ENCODE data around the gene CAMTA1.

Gene CAMTA1

GRCh38 chr1:7013833-7014639, 228.8 kb downstream of the CAMTA1 start:
- no peak for DNase-seq

DNA sequence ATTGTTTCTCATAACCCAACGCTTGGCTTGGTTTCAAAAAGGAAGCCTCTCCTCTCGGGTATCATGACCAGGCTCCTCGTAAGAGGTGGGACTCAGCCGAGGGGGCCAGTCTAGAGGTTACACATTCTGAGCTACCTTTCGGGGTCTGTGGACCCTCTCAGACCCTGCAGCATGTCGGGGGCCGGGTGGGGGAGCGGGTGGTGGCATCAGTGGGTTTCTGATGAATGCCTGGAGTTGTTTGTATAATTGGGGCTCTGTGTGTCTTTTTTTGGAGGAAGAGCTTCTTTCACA, 229.3 kb downstream of the CAMTA1 start:
- no peak for DNase-seq

DNA sequence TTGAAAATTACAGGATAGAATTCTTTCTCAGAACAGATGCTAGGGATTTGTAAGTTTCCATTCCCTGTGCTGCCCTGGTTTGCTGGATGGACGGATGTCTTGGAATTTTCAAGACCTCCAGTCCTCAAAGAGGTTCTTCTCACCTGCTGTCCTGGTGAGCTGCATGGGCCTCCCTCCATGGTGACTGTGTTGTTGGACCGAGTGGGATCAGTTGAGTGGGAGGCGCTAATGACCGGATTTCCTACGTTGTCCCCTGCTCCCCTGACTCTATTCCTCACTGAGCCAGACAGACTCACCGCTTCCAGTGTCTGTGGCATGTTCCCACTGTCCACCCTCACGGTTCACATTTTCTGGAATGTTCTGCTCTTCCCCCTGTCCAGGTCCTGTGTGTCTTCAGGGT, 229.8 kb downstream of the CAMTA1 start:
- no peak for DNase-seq

- DNase-seq = no peak
Observed at GRCh38 chr1:7018351-7018750, 233.1 kb downstream of the CAMTA1 start.

GRCh38 chr1:7018826-7019225, 233.6 kb downstream of the CAMTA1 start:
- no peak for DNase-seq

DNA sequence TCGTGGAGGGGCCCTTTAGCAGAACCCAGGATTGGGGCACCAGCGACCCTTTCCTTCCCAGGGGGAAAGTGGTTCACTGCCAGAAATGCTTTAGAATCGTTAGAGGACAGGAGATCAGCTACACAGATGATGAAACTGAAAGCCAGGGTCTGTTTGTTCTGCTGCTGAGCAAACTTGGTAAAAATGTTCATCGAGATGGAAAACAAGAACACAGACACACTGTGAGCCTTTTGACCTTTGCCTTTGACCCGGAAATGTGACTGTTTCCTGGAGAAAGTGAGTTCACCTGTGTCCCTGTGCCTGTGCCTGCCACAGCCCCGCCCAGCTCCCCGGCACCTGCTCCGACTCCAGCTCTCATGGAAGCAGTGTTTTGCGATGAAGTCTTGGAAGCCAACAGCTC, 234.3 kb downstream of the CAMTA1 start:
- DNase-seq = no peak

- no peak for DNase-seq
Observed at GRCh38 chr1:7022058-7022457, 236.8 kb downstream of the CAMTA1 start.

DNA sequence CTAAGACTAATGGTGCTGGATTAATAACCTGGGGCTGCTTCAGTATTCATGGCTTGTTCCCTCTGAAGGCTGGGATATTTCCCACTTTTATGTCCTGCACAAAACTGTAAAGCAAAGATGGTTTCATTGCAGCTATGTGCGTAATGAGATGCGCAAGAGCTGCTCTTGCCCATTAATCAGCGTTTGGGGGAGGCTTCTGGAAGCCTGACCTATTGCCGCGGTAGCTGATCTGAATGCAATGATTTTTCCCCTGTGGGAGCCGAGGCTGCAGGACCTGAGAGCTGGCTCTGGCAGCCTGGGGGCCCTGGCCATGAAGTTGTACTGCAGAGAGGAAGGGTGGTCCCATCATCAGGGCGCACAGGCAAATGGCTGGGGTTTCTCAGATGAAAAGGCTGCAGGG, 239.8 kb downstream of the CAMTA1 start:
- no peak for DNase-seq

GRCh38 chr1:7026169-7026568, 240.9 kb downstream of the CAMTA1 start:
- no peak for DNase-seq

- no peak for DNase-seq
Observed at GRCh38 chr1:7032992-7033391, 247.7 kb downstream of the CAMTA1 start.

GRCh38 chr1:7036386-7036785, 251.1 kb downstream of the CAMTA1 start:
- no peak for DNase-seq

DNA sequence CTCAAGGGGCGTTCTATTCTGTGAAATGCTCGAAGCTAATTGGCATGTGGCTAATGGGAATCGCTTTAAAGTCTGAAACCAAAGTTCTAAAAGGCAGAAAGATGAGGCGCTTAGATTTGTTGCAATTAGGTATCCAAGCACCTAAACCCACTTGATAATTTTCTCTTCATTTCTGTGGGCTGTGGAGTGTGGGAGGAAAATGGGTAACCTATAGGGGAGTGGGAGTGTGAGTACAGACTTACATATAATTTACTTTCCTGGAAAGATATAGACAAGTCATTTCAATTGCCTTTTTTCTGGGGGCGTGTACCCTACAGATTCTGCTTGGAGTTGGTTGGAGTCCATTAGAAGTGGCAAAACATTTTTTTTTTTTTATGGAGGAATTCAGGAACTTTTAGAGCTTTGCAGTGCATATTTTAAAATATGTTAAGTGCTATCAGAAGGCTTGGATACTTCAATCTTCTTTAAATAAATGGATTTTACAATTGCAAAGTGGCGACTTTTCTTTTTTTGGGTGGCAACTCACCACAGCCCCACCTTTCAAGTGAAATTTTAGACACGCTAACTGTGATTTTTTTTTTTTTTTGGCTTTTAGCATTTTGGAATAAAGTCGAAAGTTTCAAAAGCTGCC, 254.5 kb downstream of the CAMTA1 start:
- no peak for DNase-seq

DNA sequence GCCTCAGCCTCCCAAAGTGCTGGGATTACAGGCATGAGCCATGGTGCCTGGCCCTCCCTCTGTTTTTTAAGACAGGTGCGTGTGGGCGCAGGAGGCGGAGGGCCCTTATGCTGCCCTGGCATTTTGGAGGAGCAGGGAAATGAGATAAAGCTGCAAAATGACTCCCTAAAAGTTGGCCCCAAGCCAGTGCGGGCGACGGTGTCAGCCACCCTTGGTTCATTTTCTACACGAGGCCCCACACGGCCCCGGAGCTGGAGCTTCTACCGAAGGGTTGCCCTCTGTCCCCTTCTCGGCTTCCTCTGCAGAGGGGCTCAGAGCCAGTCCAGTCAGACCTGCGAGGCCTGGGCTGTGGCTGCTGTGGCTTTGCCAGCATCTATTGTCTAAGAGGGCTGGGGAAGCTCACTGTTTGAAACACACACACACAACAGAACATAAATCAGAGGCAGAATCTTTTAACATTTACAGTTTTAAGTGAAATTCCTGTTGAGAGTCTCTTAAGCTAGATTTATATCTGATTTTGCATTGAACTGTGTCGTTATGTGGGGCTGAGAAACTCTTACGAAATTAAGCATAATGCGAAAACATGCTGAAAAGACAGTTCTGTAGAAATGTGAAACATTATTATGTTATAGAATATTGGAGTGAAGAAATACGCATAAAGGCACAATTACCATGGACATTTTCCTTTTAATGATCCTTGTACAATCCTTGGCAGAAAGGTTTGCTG, 255.9 kb downstream of the CAMTA1 start:
- DNase-seq = no peak

DNA sequence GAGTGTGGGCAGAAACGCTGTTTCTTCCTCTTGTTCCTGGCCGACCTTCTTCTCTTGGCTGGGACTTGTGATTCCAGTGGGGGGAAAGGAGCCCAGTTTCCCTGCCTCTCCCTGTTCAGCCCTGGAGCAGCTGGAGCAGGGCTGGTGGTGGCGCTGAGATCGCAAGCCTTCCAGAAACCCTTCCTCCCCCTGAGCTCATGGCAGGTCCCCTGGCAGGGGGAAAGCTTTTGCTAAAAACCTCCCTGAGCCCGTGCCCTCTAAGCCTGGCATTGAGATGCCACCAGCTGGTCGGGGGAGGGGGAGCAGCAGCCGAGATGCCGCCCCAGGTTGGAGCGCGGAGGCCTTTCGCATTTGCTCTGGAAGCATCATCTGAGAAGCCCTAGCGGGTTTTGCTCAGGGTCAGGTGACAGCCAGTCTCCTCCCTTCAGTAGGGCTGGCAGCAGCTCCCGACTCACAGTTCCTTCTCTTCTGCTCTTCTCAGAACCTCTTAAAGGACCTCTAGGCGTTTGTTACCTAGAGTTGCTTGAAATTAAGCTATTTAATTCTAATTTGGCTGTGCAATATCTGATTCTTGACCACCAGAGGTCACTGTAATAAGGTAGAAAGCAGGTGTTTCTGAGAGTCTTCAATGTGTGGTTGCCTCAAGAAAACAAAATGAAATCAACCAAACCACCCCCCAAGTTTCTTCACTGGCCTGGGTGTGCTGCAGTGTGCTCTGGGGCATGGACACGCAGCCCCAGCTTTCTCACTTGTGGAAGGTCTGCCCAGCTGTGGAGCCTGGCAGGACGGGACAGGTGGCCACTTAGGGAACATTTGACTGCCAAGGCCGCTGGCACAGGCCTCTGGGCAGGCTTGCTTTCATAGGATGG, 257.3 kb downstream of the CAMTA1 start:
- no peak for DNase-seq

DNA sequence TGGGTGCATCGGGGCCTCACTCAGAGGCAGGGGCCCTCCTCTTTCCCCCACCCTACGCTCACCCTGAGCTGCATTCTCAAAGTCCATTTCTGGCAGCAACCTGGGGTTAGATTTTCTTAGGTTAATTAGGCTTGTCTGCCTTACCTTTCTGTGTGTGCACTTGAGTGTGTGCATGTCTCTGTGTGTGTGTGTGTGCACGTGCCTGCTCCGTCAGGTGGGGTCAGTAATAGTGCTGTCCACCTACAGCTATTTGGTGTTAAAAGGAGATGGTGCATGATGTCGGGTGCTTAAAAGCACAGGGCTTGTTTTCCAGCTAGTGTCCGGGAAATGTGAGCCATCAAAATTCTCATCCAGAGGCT, 257.9 kb downstream of the CAMTA1 start:
- no peak for DNase-seq

GRCh38 chr1:7043719-7044535, 258.7 kb downstream of the CAMTA1 start:
- no peak for DNase-seq

DNA sequence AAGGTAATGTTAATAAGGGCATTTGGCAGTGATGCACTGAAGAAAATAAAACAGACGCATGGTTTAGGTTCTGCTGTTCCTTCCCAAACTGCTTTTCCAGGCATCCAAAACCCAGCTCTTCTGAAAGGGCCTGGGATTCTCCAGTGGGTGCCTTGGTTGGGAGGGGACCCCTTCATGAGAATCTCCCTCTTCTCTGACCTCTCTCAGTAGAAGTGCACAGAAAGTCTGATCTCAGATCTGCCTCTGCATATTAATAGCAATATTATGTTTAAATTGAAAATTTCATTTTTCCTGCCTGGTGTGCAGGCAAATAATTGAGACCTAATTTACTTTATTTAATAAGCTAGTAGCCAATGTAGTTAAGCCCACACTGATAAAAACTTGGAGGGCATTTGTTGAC, 260.6 kb downstream of the CAMTA1 start:
- no peak for DNase-seq

GRCh38 chr1:7046314-7046713, 261.1 kb downstream of the CAMTA1 start:
- DNase-seq = no peak

GRCh38 chr1:7046891-7047290, 261.6 kb downstream of the CAMTA1 start:
- no peak for DNase-seq

- no peak for DNase-seq
Observed at GRCh38 chr1:7047866-7048265, 262.6 kb downstream of the CAMTA1 start.

DNA sequence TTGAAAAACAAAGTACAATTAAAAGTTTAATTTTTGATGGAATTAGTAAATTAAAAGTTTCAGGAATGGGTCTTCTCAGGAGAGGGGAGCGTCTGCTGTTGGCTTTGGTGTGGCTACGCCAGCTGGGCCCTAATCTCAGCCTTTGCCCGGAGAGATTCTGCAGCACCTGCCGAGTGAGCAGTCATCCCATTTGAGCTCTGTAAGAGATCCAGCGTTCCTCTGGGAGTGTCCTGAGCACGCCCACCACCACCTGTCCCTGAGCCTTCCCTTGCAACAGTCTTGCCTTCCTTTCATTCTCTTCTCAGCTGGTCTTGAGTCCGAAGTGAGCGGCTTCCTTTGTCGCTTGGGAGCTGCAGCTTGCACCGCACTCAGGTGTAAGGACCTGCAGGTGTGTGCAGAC, 263.1 kb downstream of the CAMTA1 start:
- DNase-seq = no peak

DNA sequence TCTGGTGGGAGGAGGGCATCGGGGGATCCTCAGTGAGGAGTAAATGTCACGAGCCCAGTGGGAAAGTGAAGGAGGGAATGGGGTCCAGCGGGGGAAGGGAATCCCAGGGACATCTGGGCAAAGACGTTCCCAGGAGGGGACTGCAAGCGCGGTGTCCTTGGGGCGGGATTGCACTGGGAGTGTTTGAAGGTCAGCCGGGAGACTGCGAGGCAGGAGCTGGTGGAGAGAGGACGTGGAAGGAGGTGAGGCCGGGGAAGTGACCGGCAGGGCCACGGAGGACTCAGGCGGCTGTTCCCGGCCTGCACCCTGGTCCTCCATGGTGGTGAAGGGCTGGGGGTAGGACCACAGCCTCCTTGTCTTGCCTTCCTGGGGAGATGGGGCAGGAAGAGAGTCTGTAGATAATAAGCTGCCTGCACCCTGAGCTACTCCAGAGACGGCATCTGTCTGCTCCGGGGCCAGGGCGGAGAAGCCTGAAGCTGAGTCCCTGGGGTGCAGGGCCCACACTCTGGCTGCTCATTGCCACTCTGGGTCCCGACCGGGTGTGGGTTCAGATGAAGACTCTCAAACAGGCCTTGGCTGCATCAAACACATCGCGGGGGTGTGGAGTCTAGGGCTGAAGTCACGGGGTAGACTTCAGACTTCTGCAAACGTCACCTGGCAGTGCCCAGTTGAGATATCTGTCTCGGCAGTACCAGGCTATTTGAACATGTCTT, 264.8 kb downstream of the CAMTA1 start:
- DNase-seq = no peak
